IMR-90 (cell line): ENCODE data around the gene MAGI3. TPM values are rescaled to one million over a fixed set of nuclear protein-coding genes. Genes with fewer than 3 reads are reported as not detected.
A peak's percentile ranks its signal among the peaks of the same experiment; 100 is the strongest.

Experiments
- ATAC-seq: fragments of 200-7000 bp; cut with Tn5 transposase; 2 replicates; pipeline ENCODE4 v1.9.1; 2020; ENCODE audit warnings: low read depth, mild to moderate bottlenecking, moderate library complexity
- BruUV-seq: library from RNA; stranded (reverse); fragments of 400-500 nt; replicated peaks from 2 replicates; lab custom pipeline; 2021; lab: Mats Ljungman, UMichigan
- CTCF ChIA-PET: fragments of 300-600 bp; formaldehyde crosslinking; extraction: SDS; loops from one replicate; lab custom pipeline; 2021; ENCODE audit warnings: antibody characterized with exemption; lab: Yijun Ruan, JAX
- POLR2A ChIA-PET: fragments of 300-600 bp; sonication (Branson Sonifier 250); formaldehyde crosslinking; loops from one replicate; lab custom pipeline; 2022; ENCODE audit warnings: antibody characterized with exemption; ENCODE audit not compliant: unreplicated experiment; lab: Charles Lee
- DNase-seq: peaks from one replicate; pipeline ENCODE4 v3.0.0; 2013
- H2AFZ ChIP-seq: replicated peaks from 2 replicates; pipeline ENCODE3; 2013; ENCODE audit warnings: low read length, mild to moderate bottlenecking; ENCODE audit not compliant: poor library complexity
- H2AK5ac ChIP-seq: 2 replicates; pipeline ENCODE4 v1.6.1; 2013; ENCODE audit warnings: low read depth, low read length, inconsistent platforms
- H2AK9ac ChIP-seq: replicated peaks from 2 replicates; pipeline ENCODE3; 2013; ENCODE audit warnings: mild to moderate bottlenecking, low read depth, low read length, moderate library complexity; ENCODE audit not compliant: poor library complexity
- H2BK120ac ChIP-seq: 2 replicates; pipeline ENCODE4 v1.6.1; 2013; ENCODE audit warnings: low read depth, low read length, inconsistent platforms
- H2BK15ac ChIP-seq: 3 replicates; pipeline ENCODE4 v1.6.1; 2013; ENCODE audit warnings: low read depth, low read length, inconsistent platforms
- H2BK20ac ChIP-seq: 2 replicates; pipeline ENCODE4 v1.6.1; 2013; ENCODE audit warnings: low read depth, mild to moderate bottlenecking, inconsistent platforms, low read length, moderate library complexity
- H2BK5ac ChIP-seq: 2 replicates; pipeline ENCODE4 v1.6.1; 2013; ENCODE audit warnings: mild to moderate bottlenecking, low read depth, low read length, inconsistent platforms; ENCODE audit not compliant: poor library complexity, severe bottlenecking
- H3K14ac ChIP-seq: replicated peaks from 2 replicates; pipeline ENCODE4 v1.6.1; 2013; ENCODE audit warnings: low read depth, low read length, inconsistent platforms
- H3K18ac ChIP-seq: 2 replicates; pipeline ENCODE4 v1.6.1; 2013; ENCODE audit warnings: low read depth, low read length, control low read depth
- H3K23ac ChIP-seq: 2 replicates; pipeline ENCODE4 v1.6.1; 2013; ENCODE audit warnings: low read depth, low read length, inconsistent platforms
- H3K27ac ChIP-seq: 2 replicates; pipeline ENCODE4 v1.5.1; 2013; ENCODE audit warnings: mild to moderate bottlenecking, control low read depth, low read length; ENCODE audit not compliant: insufficient read depth
- H3K27me3 ChIP-seq: 2 replicates; pipeline ENCODE4 v1.6.1; 2013; ENCODE audit warnings: low read length; ENCODE audit not compliant: control insufficient read depth, insufficient read depth
- H3K36me3 ChIP-seq: 2 replicates; pipeline ENCODE4 v1.6.1; 2013; ENCODE audit warnings: low read length, mixed read lengths; ENCODE audit not compliant: control insufficient read depth, insufficient read depth
- H3K4ac ChIP-seq: 2 replicates; pipeline ENCODE4 v1.6.1; 2013; ENCODE audit warnings: low read depth, low read length, inconsistent platforms
- H3K4me1 ChIP-seq: 2 replicates; pipeline ENCODE4 v1.6.1; 2013; ENCODE audit warnings: low read length, mixed read lengths; ENCODE audit not compliant: control insufficient read depth, insufficient read depth
- H3K4me2 ChIP-seq: 2 replicates; pipeline ENCODE4 v1.6.1; 2013; ENCODE audit warnings: low read depth, mild to moderate bottlenecking, control low read depth, low read length, moderate library complexity
- H3K4me3 ChIP-seq: 2 replicates; pipeline ENCODE4 v1.5.1; 2013; ENCODE audit warnings: low read depth, mild to moderate bottlenecking, control low read depth, low read length, moderate library complexity; ENCODE audit not compliant: insufficient read depth
- H3K56ac ChIP-seq: 2 replicates; pipeline ENCODE4 v1.6.1; 2013; ENCODE audit warnings: low read length, inconsistent platforms; ENCODE audit not compliant: insufficient read depth; ENCODE audit errors: extremely low read depth
- H3K79me1 ChIP-seq, 2 experiments: 2 replicates each; pipeline ENCODE4 v1.6.1; 2013; ENCODE audit warnings: low read length in 2 of 2, inconsistent platforms in 1 of 2, low read depth in 1 of 2
- H3K9ac ChIP-seq: 2 replicates; pipeline ENCODE4 v1.6.1; 2013; ENCODE audit warnings: low read depth, low read length, control low read depth
- H3K9me1 ChIP-seq: 2 replicates; pipeline ENCODE4 v1.6.1; 2013; ENCODE audit warnings: low read length, inconsistent platforms; ENCODE audit not compliant: insufficient read depth
- H3K9me3 ChIP-seq: 2 replicates; pipeline ENCODE4 v1.6.1; 2013; ENCODE audit warnings: low read length; ENCODE audit not compliant: control insufficient read depth, insufficient read depth
- H4K20me1 ChIP-seq: 2 replicates; pipeline ENCODE4 v1.6.1; 2013; ENCODE audit warnings: low read length, inconsistent platforms; ENCODE audit not compliant: insufficient read depth
- H4K5ac ChIP-seq: 2 replicates; pipeline ENCODE4 v1.6.1; 2013; ENCODE audit warnings: mild to moderate bottlenecking, low read depth, low read length, control low read depth
- H4K8ac ChIP-seq, 2 experiments: 2 replicates each; pipeline ENCODE4 v1.6.1; 2013; ENCODE audit warnings: low read depth in 2 of 2, low read length in 2 of 2, control low read depth in 1 of 2, inconsistent platforms in 1 of 2
- H4K91ac ChIP-seq: 2 replicates; pipeline ENCODE4 v1.6.1; 2013; ENCODE audit warnings: low read depth, low read length, inconsistent platforms; ENCODE audit not compliant: insufficient read depth
- BHLHE40 ChIP-seq: fragments of 150-350 bp; IDR thresholded peaks from 2 replicates; pipeline ENCODE4 v1.6.1; 2016; ENCODE audit warnings: mild to moderate bottlenecking, low read depth, low read length
- CEBPB ChIP-seq: IDR thresholded peaks from 2 replicates; pipeline ENCODE4 v1.6.1; 2012; ENCODE audit warnings: low read depth, low read length, improper control_type of control experiment
- FOS ChIP-seq: fragments of 150-350 bp; IDR thresholded peaks from 2 replicates; pipeline ENCODE4 v1.6.1; 2016; ENCODE audit warnings: low read depth, low read length
- NFE2L2 ChIP-seq: fragments of 150-350 bp; IDR thresholded peaks from 2 replicates; pipeline ENCODE4 v1.6.1; 2016; ENCODE audit warnings: low read depth, mild to moderate bottlenecking, low read length
- RAD21 ChIP-seq: IDR thresholded peaks from 2 replicates; pipeline ENCODE4 v1.6.1; 2012; ENCODE audit warnings: low read length, improper control_type of control experiment
- USF2 ChIP-seq: fragments of 150-350 bp; IDR thresholded peaks from 2 replicates; pipeline ENCODE4 v1.6.1; 2017; ENCODE audit warnings: mild to moderate bottlenecking, antibody characterized with exemption, low read length, low read depth
- WGBS, 2 experiments: methylation state at CpG; one replicate each; pipeline versions ENCODE4 v1.1.5 to v1.1.7; 2013; ENCODE audit warnings: missing lambda C conversion rate in 2 of 2; ENCODE audit not compliant: insufficient read length in 1 of 2; ENCODE audit errors: extremely low coverage in 2 of 2; 5-methylcytosine and 5-hydroxymethylcytosine counted together
- dilution Hi-C: fragments of 300-500 bp; cut with HindIII; formaldehyde crosslinking; loops from one replicate; pipeline ENCODE4 v1.14.3; 2018; ENCODE audit warnings: low sequenced_read_pairs; ENCODE audit not compliant: unreplicated experiment
- in situ Hi-C: fragments of 300-500 bp; cut with MboI; formaldehyde crosslinking; loops from 3 replicates; pipeline ENCODE4 v1.14.3; 2019; ENCODE audit warnings: low sequenced_read_pairs, inconsistent platforms, mixed read lengths
- intact Hi-C: fragments of 100-400 bp; cut with micrococcal nuclease; formaldehyde crosslinking; loops from 2 replicates; pipeline ENCODE4 v1.10.0; 2022
- polyA plus RNA-seq, 3 experiments: library from polyadenylated mRNA; depleted of rRNA; stranded (reverse); fragments of >200 nt; gene quantifications; 2 replicates each; pipeline ENCODE4 v1.2.3, GENCODE V29; 2012; ENCODE audit warnings: low replicate concordance in 1 of 3
- total RNA-seq: library from RNA; depleted of rRNA; stranded (reverse); fragments of >200 nt; gene quantifications from 2 replicates; pipeline ENCODE4 v1.2.3, GENCODE V29; 2012
- TF ChIP-seq, protein P1 (sequence below): fragments of 150-350 bp; IDR thresholded peaks from 2 replicates; pipeline ENCODE4 v1.6.1; 2016; ENCODE audit warnings: low read depth, mild to moderate bottlenecking, low read length, moderate library complexity, borderline replicate concordance

MAGI3 gene
- total and polyA plus RNA-seq, 2 of the 4 experiments (the other 2 are of a cell fraction), result 2.5 to 8.8 TPM

GRCh38 chr1:113542221-113542701 is 151.9 kb downstream of the MAGI3 start:
- Histone ChIP-seq H3K9ac (no peak overlapping the region), H2BK120ac (peak overlapping the region; percentile 83), H3K18ac (peak overlapping the region; percentile 88; the same call in 1 of the 2 replicates), H3K9me1 (peaks cover 6% of the 10 kb centered on the region; the same call in 1 of the 2 replicates), H2BK5ac (peak overlapping the region; percentile 92), H3K14ac (peak overlapping the region; percentile 57; the same call in 1 of the 2 replicates), H4K20me1 (no peaks in the 10 kb centered on the region), H3K27me3 (no peaks in the 10 kb centered on the region), H3K27ac (no peak overlapping the region; the same call in 1 of the 2 replicates), H3K23ac (peak overlapping the region; percentile 11; the same call in 1 of the 2 replicates), H4K8ac (peak overlapping the region in 1 of 2 experiments; percentile 64; a peak in 2 of 4 replicates), H3K4me3 (no peak overlapping the region), H3K56ac (peak overlapping the region; percentile 47; the same call in 1 of the 2 replicates), H3K4ac (peak overlapping the region; percentile 64; the same call in 1 of the 2 replicates), H3K4me2 (peak overlapping the region; percentile 69; the same call in 1 of the 2 replicates), H2AFZ (no peak overlapping the region), H2BK15ac (peak overlapping the region; percentile 63; the same call in 2 of the 3 replicates), H4K5ac (peak overlapping the region; percentile 36; the same call in 1 of the 2 replicates), H3K4me1 (peaks cover 9% of the 10 kb centered on the region), H4K91ac (peak overlapping the region; percentile 56; the same call in 1 of the 2 replicates), H2AK9ac (no peak overlapping the region), H3K36me3 (no peaks in the 10 kb centered on the region), H2AK5ac (peak overlapping the region; percentile 89; the same call in 1 of the 2 replicates), H3K79me1 (peaks cover 12 to 40% of the 10 kb centered on the region in 2 experiments), H2BK20ac (peak overlapping the region; percentile 78), H3K9me3 (no peaks in the 10 kb centered on the region)
- no CpG with 5 or more reads among the region's 6 CpGs for WGBS, 2 experiments
- TF ChIP-seq FOS (peak; percentile 92), NFE2L2 (peak; percentile 70), RAD21 (peak; percentile 15; the same call in 1 of the 2 replicates), BHLHE40 (peak; percentile 26; the same call in 1 of the 2 replicates), USF2 (no peak), CEBPB (peak; percentile 79)
- TF ChIP-seq, protein P1, sequence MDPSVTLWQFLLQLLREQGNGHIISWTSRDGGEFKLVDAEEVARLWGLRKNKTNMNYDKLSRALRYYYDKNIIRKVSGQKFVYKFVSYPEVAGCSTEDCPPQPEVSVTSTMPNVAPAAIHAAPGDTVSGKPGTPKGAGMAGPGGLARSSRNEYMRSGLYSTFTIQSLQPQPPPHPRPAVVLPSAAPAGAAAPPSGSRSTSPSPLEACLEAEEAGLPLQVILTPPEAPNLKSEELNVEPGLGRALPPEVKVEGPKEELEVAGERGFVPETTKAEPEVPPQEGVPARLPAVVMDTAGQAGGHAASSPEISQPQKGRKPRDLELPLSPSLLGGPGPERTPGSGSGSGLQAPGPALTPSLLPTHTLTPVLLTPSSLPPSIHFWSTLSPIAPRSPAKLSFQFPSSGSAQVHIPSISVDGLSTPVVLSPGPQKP, result no peak
- in situ Hi-C loops, result no loop called here
- ChIA-PET CTCF (interaction anchor here (0.9 kb wide), 1 partner anchor 20 kb away, joined by 3 read pairs; no protein-coding TSS in a partner anchor), POLR2A (interaction anchor here (0.5 kb wide), 1 partner anchor 193 kb away, joined by 3 read pairs; no protein-coding TSS in a partner anchor)
- DNase-seq (peak; percentile 95), ATAC-seq (peak; percentile 97)
- dilution Hi-C loops, result no loop called here
- intact Hi-C loops, result loop anchor here (5.0 kb wide), 1 partner anchor 150 kb away; the partner anchor contains the start of gene MAGI3
- no TSS peak for BruUV-seq
